CD4-positive, alpha-beta T cell treated with Interleukin-17A for 4 hours (primary cell): Measurements from ENCODE around the gene AP1M2.
"Not testable (repeated sequence)": the region's sequence is repeated elsewhere in the genome, so short reads cannot be mapped to it uniquely, and the experiment has no call there.

ENCODE experiments used
- DNase-seq: peaks from one replicate; pipeline ENCODE4 v3.0.0-alpha.2; 2020; ENCODE audit warnings: mixed read lengths

AP1M2 gene

DNA sequence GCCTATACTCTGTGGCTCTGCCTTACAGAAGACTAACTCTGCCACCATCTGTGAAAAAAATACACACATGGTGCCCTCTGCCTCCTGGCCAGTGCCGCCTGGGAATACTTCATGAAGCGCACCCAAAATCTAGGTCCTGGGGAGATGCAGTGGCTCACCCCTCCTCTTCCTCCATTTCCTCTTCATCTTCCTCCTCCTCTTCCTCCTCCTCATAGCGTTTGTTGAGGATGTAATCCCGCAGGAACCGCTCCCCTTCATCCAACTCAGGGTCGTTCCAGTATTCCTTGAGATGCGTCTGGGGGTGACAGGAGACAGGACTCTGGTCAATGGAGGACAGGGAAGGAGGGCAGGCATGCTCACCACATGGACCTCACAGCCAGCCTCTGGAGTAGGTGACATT lies 27.0 kb downstream of the AP1M2 start:
- DNase-seq: no peak

DNA sequence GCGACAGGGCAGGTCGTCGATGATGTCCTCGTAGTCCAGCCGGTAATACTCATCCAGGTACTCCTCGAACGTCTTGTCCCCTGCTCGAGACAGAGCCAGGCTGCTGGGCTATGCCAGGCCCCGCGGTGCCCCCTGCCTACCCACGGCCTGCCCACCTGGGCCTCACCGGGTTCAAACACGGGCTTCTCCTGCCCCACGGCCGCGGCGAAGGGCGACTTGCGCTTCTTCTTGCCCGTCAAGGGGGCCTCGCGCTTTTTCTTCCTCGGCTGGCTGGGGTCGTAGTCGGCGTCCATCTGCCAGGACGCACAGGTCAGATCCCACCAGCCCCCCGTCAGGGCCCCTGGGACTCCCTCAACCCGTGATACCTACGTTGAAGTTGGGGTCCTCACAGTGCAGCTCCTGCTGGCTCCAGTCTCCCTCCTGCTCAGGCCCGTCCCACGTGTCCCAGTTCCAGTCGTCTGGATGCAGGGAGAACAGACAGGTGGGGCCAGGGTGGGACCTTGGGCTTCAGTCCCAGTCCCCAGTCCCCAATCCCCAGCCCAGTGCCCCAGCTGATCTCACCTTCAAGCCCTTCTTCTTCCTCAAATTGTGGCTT lies 29.4 kb downstream of the AP1M2 start:
- DNase-seq: no peak

DNA sequence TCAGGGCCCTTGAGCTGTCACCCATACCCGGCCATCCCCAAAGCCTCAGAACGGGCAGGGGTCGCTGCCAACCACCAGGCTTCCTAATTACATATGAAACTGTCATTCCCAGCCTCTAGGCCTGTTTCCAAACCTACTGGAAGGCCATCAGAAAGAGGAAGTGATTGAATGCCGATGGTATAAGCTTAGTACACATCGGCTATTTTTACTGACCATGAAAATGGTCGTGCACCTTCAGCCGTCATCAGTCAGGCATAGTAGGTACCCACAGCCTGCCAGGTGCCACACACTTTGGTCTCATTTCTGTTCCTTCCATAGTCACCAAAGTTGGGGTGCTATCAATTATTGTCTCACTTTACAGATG lies 31.5 kb downstream of the AP1M2 start:
- DNase-seq: no peak

DNA sequence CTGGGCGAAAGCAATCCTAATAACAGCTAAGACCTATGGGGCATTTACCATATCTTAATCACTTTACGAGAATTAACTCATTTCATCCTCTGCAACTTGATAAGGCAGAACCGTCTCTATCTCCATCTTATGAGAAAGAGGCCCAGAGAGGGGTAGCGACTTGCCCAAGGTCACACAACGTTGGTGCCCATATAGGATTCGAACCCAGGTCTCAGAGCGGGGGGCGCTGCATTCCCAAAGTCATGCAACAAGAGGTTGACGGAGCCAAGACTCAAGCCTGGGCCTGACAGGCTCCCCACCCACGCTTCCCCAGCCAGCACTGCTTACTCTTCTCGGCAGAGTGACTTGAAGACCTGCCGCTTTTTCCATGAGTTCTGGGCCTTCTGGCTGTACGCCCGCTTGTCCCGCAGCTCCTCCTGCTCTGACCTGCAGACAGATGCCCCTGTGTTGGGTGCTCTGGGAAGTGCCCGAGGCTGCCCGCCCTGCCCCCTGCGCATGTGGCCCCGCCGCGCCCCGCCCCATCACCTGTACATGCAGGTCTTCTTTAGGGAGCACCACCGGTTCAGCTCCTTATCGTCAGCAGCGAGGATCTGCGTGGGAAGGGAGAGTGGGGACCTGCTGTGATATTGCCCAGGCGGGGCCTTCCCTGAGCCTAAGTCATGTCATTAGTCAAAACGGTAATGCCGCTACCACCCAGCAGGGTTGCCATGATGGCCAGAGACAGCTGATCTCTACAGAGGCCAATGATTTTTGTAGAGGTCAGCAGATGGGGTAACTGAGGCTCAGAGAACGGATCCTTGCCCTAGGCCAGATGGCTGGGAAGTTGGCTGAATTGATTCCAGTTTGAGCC lies 32.1 kb downstream of the AP1M2 start:
- DNase-seq: no peak

DNA sequence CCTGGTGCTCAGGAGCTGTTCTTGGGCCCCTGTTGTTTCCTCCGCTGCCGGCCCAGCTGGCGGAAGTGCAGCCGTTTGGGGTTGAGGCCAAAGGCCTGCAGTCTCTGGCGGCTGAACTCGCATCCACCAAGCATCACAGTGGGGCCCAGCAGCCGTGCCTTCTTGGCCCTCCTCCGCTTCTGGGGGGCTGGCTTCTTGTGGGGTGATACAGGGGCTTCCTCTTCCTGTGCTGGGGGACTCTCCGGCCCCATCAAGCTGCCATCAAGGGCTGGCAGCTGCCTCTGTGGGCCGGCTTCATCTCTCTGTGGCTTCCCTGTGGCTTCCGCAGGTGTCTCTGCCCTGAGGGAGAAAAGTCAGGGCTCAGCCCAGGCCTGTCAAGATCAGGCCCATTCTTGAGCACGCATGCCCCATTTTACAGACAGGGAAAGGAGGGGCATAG lies 33.1 kb downstream of the AP1M2 start:
- DNase-seq: peak; percentile 74

DNA sequence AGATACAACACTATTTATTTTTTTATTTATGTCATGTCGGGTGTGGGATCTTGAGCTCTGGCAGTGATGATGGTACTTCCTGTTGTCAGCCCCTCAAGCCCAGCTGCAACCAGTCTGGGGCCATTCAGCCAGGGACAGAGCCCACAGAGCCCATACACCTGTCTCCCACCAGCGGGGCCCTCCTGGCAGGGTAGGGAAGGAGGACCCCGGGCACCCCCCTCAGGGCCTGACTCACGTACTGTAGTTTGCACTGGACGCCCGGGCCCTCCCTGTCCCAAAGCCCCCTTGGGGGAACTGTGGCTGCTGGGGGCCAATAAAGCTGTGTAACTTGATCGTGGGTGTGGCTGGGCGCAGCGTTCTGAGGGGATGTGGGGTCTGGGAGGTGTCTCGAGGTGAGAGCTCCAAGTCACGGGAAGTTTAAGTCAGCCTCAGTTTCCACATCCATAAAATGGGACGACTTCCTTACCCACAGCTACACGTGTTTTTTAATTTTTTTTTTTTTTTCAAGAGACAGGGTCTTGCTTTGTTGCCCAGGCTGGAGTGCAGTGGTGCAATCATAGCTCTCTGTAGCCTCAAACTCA lies 33.9 kb downstream of the AP1M2 start:
- no peak for DNase-seq

DNA sequence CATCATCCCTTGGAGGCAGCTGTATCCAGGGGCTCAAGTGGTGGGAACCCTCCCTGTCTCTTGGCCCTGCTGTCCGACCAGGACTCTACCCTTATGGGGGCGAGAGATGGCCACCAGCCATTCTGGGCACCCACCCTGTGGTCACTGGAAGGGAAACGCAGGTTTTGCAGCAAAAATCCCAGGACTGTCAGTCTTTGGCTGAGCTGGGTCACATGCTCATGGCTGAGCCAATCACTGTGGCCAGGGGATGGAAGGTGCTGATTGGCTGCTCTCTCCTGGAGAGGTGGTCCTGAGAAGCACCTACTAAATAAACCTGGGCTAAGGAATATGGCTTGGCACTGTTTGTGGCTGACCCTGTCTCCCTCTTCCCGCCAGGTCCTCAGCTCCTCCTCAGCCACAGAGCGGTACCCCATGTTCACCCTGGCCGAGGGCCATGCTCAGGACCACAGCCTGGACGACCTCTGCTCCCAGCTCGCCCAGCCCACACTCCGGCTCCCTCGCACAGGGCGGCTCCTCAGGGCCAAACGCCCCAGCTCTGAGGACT lies 34.5 kb downstream of the AP1M2 start:
- DNase-seq: no peak

DNA sequence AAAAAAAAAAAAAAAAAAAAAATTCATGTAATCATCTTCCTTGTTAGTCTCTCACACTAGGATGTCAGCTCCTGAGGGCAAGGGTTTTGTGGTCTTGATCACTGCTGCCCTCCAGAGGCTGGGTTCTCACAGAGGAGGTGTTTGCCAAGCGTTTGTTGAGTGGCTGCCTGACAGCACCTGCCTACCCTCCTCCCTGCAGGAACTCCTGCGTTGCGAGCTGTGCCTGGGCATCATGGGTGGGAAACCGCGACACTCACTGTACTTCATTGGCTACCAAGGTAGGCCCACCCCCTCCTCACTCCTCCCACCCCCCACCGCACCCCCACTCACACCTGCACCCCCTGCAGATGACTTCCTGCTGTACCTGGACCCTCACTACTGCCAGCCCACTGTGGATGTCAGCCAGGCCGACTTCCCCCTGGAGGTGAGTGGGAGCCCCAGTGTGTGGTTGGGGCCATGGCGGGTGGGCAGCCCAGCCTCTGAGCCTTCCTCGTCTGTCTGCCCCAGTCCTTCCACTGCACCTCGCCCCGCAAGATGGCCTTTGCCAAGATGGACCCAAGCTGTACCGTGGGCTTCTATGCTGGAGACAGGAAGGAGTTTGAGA lies 35.3 kb downstream of the AP1M2 start:
- DNase-seq: peak; percentile 47

DNA sequence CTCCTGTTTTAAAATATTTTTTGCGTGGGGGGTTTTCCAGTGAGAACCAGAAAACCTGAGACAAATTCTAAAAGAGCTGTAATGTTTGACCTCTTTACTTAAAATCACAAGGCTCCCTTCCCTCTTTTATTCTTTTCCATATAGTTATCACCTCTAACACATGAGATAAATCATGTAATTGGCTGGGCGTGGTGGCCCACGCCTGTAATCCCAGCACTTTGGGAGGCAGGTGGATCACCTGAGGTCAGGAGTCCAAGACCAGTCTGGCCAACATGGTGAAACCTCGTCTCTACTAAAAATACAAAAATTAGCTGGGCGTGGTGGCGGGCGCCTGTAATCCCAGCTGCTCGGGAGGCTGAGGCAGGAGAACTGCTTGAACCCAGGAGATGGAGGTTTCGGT lies 36.1 kb downstream of the AP1M2 start:
- not testable (repeated sequence) for DNase-seq

DNA sequence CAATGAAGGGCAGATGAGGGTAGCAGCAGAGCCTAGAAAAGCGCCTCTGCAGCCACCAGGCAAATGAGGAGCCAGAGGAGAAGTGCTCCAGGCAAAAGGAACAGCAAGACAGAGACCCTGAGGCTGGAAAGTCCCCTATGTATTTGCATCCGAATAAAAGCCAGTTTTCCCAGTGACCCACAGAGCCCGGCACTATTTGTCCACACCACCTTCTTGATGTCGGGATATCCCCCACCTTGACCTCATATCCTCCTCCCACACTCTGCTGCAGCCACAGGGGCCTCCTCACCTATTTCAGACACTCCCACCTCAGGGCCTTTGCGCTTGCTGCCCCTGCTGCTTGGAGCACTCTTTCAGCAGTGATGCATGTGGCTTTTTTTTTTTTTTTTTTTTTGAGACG lies 36.8 kb downstream of the AP1M2 start:
- DNase-seq: no peak

DNA sequence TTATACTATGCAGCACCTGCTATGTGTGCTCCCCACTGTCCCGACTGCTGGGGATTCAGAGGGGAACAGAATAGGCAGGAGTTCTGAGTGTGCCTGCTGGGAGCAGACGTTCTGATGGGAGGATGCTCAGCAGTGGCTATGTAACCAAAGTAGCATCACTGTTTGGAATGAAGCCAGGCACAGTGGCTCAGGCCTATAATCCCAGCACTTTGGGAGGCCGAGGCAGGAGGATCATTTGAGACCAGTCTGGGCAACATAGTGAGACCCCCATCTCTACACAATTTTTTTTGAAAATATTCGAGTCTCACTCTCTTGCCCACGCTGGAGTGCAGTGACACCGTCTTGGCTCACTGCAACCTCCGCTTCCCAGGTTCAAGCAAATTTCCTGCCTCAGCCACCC lies 37.4 kb downstream of the AP1M2 start:
- DNase-seq: no peak

DNA sequence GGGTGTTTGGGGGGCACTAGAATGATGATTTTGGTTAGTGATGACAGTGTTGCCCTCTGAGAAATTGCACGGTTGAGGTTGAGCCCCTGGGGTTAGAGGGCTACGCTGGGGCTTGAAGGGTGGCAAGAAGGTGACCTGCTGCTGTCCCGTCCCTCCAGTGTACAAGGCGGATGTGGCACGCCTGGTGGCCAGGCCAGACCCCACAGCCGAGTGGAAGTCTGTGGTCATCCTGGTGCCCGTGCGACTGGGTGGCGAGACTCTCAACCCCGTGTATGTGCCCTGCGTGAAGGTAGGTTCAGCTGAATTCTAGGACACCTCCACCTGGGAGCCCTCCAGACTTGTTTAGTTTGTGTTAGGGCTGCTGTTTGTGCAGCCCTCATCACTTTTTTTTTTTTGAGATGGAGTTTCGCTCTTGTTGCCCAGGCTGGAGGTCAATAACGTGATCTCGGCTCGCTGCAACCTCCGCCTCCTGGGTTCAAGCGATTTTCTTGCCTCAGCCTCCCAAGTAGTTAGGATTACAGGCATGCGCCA lies 38.3 kb downstream of the AP1M2 start:
- no peak for DNase-seq

DNA sequence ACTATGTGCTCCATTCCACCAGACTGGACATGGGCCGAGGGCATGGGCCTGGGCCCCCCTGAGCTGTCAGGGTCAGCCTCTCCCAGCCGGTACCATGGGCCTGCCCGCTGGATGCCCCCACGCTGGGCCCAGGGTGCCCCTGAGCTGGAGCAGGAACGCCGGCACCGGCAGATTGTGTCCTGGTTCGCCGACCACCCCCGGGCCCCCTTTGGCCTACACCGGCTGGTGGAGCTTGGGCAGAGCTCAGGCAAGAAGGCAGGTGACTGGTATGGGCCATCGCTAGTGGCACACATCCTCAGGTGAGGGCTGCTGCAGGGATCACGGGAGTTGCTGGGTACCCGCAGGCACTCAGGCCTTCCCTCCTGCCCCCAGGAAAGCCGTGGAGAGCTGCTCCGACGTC lies 40.3 kb downstream of the AP1M2 start:
- DNase-seq: no peak

DNA sequence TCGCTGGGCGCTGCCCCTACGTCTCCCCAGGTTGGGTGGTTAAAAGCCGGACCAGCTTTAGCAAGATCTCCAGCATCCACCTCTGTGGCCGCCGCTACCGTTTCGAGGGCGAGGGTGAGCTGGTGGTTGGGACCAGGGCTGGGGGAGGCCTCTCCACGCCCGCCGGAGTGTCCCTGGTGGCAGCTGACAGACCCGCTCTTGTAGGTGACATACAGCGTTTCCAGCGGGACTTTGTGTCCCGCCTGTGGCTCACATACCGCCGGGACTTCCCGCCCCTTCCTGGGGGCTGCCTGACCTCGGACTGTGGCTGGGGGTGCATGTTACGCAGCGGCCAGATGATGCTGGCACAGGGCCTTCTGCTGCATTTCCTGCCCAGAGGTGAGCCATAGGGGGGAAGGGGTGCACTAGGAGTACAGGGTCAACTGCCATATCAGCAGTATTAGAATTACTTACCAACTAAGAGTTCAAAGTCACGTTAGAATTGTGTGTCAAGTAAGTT lies 42.3 kb downstream of the AP1M2 start:
- no peak for DNase-seq

DNA sequence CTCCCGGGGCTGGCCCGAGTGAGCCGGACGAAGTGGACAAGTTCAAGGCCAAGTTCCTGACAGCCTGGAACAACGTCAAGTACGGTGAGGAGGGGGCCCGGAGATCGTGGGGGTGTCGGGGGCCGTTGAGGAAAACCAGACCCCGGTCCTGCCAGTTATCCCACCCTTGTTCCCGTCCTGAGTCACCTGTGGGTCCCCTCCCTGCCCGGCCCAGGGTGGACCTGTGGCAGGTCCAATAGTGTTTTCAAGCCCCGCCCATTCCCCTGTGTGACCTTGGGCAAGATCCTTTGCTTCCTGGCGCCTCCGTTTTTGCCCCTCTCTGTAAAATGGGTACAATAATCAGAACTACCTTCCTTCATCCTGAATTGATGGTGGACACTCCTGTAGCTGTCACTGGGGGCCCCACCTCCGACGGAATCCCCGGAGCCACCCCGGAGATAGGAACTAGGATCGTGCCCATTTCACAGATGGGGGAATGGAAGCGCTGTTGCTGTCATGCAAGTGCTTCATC lies 42.8 kb downstream of the AP1M2 start:
- peak; percentile 42 for DNase-seq

DNA sequence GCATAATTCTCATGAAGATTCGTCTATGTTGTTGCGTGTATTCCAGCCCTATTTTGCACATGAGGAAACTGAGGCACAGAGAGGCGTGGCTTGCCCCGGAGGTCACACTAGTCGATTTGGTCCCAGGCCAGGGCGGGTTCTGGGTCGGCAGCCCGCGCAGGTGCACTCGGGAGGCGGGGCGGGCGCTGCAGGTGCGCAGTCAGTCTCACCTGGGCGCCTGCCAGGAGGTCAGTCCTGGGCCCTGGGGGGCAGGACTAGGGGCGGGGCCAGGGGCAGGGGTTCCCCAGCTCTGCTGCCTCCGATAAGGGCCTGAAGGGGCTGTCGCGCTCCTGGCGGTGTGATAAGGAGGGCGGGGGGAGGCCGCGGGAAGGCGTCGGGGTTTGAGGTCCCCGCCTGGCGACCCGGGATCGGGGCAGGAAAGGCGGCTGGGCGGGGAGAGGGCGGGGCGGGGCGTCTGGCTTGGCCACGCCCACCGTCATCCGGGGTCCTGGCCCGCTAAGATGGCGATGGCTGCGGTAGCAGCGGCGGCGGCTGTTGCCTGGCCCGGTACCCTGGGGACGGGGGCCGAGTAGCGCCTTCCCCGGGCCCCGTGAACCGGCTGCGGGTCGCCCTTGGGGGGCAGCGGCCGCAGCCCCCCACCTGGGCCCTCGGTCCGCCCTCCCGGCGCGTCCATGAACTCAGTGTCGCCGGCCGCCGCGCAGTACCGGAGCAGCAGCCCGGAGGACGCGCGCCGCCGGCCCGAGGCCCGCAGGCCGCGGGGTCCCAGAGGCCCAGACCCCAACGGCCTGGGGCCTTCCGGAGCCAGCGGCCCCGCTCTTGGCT lies 43.5 kb downstream of the AP1M2 start, which contains the start of gene ATG4D:
ATG4D (plus strand) TSS at position 485 of the 822 bp plus-strand sequence; CDS start at position 672, 187 bp downstream.
- DNase-seq: peak; percentile 90

DNA sequence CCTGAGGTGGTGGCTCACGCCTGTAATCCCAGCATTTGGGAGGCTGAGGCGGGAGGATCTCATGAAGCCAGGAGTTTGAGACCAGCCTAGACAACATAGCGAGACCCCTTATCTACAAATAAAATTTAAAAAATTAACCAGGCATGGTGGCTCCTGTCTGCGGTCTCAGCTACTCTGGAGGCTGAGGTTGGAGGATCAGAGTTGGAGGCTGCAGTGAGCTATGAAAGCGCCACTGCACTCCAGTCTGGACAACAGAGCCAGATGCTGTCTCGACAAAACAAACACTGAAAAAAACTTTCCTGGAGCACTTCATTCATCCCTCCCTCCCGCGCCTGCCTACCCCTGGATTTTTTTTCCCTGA lies 44.1 kb downstream of the AP1M2 start:
- no peak for DNase-seq

DNA sequence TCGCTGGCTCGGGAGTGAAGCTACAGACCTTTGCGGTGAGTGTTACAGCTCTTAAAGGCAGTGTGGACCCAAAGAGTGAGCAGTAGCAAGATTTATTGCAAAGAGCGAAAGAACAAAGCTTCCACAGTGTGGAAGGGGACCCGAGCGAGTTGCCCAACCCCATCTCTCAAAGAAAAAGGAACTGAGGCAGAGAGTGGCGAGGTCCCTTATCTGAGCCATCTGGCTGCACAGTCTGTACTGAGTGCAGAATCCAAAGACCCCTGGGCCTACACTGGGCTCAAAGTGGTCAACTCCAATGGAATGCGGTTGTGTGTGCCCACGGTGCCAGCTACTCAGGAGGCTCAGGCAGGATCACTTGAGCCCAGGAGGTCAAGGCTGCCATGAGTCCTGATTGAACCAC lies 48.1 kb downstream of the AP1M2 start:
- DNase-seq: not testable (repeated sequence)

DNA sequence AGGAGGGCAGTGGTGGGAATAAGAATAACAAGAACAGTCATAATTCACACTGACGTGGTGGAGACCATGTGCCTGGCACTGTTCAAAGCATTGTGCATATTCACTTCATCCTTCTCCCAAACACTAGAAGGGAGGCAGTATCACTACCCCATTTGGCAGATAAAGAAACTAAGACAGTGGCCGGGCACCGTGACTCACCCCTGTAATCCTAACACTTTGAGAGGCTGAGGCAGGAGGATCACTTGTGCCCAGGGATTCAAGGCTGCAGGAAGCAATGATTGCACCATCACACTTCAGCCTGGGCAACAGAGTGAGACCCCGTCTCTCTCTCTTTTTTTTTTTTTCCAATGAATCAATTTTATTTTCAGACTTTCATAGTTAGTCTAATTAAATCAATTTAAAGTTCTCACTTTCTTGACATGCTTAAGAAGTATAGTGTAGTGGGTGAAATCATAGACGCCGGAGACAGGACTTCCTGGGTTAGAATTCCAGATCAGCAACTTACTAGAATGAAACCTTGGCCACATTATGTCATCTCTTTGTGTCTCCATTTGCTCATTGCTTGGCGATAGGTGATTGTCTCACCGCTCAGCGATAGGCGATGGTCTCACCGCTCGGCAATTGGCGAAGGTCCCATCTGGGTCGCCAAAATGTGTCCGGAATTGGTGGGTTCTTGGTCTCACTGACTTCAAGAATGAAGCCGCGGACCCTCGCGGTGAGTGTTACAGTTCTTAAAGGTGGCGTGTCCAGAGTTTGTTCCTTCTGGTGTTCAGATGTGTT lies 48.7 kb downstream of the AP1M2 start:
- DNase-seq: no peak

DNA sequence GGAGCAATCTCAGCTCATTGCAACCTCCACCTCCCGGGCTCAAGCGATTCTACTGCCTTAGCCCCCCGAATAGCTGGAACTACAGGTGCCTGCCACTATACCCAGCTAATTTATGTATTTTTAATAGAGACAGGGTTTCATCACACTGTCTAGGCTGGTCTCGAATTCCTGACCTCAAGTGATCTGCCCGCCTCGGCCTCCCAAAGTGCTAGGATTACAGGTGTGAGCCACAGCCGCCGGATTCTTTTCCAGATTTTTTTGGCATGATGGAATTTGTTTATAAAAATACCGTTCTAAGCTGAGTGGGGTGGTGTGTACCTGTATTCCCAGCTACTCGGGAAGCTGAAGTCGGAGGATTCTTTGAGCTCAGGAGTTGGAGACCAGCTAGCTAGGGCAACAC lies 49.4 kb downstream of the AP1M2 start:
- no peak for DNase-seq

DNA sequence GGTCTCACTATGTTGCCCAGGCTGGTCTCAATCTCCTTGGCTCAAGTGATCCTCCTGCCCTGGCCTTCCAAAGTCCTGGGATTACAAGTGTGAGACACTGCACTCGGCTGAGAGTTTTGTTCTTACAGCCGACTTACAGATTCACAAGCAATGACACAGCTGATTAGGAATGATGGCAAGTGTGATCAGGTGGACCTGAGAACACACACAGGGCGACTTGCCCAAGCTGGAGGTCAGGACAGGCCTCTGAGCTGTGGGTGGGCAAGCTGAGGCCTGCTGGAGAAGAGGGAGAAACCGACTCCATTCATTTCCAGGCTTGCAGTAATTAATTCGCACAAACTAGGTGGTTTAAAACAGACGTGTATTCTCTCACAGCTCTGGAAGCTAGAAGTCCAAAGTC lies 51.5 kb downstream of the AP1M2 start:
- DNase-seq: no peak
